ENCODE measurements around the gene RTL10.
A peak's percentile ranks its signal among the peaks of the same experiment; 100 is the strongest.

The RTL10 gene

GRCh38 chr22:19875531-19876313, 21.0 kb upstream of the RTL10 start:
- peak in 1 of 2 experiments; percentile 12 for DNase-seq

- DNase-seq, result no peak
These were observed 20.4 kb upstream of the RTL10 start for GRCh38 chr22:19875061-19875530.

DNA sequence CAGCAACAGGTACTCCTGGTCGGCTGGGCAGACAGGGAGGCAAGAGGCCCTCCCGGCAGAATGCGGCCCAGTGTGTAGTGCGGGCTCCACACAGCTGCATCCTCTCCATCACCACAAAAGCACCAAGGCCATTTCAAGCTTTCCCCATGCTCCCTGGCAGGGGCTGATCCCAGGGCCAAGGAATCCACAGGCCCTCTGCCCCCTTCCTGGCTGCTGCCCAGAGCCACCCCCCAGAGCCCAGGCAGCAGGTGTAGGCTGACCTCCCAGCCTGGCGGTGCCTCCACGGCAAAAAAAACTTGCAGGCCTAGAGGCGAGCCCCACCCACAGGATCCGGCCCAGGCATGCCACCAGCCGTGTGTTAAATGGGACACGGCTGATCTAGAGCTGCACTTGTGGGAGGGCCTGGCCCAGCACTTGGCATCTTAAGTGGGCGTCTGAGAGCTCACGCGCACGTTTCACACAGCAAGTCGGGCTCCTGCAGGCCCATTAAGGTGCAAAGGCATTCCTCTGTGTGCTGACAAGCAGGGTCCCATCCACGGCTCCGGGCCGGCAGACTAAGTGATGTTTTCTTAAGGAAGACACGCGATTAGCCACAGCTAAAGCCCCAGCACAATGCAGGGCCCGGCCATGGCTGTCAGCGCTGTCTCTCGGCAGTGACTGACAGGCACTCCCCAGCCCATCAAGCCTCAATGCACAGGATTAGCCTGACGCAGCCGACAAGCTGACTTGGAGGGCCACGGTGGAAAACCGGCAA, 19.8 kb upstream of the RTL10 start:
- peak; percentile 56 to 58 for DNase-seq

DNA sequence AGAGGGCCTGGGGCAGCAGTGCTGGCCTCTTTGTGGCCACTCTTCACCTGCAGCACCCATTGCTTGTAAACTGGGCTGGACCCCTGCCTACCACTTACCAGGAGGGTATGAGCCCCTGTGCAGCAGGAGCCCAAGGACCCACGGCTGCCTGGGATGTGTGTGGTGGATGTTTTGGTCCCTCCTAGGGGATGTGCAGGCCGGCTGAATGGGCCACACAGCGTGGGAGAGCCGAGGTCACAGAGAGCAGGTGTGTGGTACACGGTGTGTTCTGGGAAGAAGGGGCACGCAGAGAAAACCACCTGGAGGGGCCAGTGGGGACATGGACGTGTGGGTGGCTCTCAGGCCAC, 19.3 kb upstream of the RTL10 start:
- no peak for DNase-seq

DNA sequence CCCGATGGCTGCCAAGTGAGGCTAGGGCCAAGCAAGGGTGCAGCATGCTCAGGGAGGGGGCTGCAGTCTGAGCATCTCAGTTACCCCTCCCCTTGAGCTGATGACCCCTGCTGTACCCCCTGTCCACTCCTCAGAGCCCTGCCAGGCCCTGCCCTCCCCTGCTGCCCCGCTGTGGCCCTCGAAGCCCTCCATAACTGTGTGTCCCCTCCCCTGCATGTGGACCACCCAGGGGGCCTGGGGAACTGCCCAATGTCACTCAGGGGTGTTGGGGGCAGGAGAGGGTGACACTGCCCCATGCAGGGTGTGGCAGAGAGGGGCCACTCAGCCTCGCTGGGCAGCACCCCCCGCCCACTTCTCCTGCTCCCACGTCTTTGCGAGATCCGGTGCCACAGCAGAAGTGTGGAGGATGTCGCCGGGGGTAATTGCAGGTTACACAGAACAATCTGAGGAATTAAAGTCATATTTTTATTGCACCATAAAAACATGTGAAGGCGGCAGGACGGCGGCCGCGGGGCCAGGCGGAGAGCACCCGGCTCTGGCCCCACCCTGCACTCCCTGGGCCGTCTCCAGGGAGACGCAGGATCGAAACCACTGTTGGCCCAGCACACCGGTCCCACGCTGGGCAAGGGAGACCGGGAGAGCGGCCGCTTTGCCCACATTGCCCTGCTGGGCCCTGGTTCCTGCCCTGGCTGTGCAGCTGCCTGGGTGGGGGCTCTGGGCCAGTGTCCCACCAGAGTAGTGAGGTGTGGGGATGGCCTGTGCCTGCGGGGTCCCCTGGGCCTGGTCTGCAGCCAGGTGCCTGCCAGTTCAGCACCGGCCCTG, 18.7 kb upstream of the RTL10 start:
- no peak for DNase-seq

- no peak for DNase-seq
These were observed 18.1 kb upstream of the RTL10 start for GRCh38 chr22:19872779-19873137.

DNA sequence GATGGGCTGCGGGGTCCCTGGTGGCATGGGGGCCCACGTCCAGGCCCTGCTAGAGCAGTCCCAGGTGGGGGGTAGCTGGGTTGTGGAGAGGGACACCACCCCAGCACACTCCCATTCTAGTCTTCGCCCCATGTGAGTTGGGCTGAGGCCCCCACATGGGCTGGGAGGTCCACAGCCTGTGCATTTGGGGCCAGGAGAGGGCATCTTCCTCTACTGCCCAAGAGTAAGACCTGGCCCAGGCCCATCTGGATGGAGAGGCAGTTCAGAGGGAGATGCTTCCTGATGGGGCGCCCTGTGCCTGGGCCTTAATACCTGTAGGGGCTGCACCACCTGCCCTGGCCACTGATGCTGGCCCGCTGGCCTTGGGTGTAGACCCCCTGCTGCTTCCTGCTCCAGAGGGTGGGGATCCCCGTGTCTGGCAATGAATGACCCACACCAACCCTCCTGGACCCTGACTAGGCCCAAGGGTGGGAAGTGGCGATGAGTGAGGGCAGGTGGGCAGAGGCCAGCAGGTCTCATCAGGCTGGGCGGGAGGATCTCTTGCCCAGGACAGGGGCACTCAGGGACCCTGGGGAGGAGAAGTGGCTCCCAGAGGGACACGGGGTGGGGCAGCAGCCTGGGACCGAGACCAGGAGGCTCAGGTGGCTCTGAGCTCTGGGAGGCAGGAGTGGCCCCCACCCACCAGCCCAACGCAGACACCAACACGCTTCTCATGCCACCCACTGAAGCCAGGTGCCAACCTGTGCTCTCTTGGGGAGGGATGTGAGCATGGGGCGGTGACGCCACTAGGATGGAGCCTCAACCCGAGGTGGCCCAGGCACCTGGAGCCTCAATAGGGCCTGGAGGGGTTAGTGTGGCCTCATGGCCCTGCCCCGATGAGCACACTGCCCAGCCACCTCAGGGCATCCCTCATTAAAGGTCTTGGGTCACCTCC, 17.4 kb upstream of the RTL10 start:
- DNase-seq, result peak in 1 of 2 experiments; percentile 15

DNA sequence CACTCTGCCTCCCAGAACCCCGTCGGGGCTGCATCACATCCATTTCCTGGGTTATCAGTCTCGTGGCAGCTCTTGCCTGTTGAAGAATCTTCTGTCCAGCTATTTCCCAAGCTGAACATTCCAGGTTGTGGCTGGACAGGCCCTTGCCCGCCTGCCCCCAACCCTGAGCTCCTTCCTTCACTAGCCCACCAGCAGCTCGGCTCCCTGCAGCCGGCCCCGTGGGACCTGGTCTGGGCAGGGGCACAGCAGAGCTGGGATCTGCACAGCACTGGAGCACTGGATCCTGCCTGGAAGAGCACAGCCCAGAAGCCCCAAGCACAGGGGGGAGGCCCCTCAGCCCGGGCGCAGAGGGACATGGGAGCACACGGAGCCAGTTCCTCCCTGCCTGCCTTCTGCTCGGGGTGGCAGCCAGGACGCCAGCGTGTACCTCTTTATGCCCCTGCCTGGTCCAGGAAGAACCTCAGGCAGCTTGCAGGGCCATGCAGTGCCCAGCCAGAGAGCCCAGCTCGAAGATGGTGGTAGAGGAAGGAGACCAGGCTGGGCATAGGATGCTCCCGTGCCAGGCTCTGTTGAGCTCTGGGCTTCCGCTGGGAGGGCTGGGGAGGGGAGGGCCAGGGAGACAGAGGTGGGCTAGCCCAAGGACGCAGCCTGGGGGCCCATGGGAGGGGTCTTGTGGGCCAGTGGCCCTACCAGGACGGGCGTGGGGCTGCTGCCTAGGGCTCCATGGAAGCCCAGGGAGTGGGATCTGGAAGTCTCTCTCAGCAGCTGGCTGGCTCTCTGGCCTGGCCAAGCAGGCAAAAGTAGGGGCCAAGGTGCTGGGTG, 16.6 kb upstream of the RTL10 start:
- peak in 1 of 2 experiments; percentile 10 for DNase-seq

DNA sequence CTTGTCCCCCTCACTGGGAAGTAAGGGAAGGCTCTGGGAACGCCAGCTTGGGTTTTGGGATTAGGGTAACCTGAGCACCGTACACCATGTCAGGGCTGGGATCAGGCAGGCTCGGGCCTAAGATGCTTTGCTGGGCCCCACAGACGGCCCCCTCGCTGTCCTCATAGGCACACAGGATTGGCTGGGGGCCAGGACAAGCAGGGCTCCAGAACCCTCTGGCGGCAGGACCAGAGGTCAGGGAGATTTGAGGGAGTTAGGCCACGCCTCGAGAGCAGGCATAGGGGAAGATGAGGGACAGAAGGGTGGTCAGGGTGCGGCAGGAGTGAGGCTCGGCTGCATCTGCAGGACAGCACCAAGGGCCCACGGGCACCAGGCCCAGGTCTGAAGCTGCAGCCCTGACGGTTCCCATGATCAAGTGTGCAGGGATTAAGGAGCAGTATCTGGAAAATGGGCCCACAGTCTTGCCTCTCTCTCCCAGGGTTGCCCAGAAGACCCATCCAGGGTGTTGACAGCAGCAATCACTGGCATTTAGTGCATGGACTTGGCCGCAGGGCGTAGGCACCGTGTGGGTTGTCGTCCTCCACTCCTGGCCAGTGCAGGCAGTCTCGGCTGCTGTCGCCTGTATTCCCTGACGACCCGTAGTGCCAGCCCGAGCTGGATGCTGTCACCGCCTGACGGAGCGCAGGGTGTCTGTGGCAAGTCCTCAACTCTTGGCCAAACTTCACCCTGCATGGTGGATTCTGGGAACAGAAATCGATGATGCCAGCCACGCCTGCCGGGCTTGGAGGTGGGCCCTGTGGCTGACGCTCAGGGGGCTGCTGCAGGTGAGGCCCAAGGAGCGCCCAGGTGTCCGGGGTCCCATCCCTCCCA, 15.7 kb upstream of the RTL10 start:
- peak in 1 of 2 experiments; percentile 14 for DNase-seq

- DNase-seq, result no peak
These were observed 15.0 kb upstream of the RTL10 start for GRCh38 chr22:19869497-19870152.

- DNase-seq, result peak in 1 of 2 experiments; percentile 10
These were observed 14.2 kb upstream of the RTL10 start for GRCh38 chr22:19868773-19869471.

DNA sequence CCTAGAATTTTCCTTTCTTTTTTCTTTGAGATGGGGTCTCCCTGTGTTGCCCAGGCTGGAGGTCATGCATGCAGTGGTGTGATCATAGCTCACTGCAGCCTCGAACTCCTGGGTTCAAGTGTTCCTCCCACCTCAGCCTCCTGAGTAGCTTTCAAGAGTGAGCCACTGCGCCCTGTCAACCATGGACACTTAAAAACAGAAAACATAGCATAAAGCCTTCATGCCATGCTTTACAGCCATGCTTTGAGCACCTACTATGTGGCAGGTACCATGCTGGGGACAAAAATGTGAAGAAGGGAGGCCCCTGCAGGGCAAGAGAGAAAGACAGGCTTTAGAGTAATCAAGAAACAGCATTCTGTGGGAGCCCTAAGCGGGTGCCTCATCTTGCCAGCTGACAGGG, 13.7 kb upstream of the RTL10 start:
- no peak for DNase-seq

- DNase-seq, result no peak
These were observed 12.9 kb upstream of the RTL10 start for GRCh38 chr22:19867617-19868016.

GRCh38 chr22:19866665-19867009, 12.0 kb upstream of the RTL10 start:
- no peak for DNase-seq

GRCh38 chr22:19865141-19865829, 10.6 kb upstream of the RTL10 start:
- no peak for DNase-seq

DNA sequence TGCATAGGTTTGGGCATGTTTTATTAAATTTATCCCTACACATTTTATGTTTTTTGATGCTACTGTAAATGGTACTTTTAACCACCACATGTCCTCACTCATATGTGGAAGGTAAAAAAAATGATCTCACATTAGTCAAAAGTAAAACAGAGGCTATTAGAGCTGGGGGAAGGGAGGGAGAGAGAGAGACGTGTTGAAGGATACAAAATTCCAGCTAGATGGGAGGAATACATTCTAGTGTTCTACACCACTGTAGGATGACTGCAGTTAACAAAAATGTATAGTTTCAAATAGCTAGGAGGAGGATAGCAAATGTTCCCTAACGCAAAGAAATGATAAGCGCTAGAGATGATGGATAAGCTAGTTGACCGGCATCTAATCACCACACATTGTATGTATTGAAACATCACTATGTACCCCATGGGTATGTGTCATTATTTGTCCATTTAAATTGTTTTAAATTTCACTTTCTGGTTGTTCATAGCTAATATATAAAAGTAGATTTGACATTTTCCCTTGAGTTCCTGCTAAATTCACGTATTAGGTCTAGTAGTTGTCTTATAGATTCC, 9.9 kb upstream of the RTL10 start:
- no peak for DNase-seq

GRCh38 chr22:19863571-19863970, 8.9 kb upstream of the RTL10 start:
- DNase-seq, result no peak

- DNase-seq, result no peak
These were observed 8.1 kb upstream of the RTL10 start for GRCh38 chr22:19862619-19863246.
